ENCODE results near the gene SEC11A.
"Not testable (repeated sequence)": the region's sequence is repeated elsewhere in the genome, so short reads cannot be mapped to it uniquely, and the experiment has no call there.

Gene SEC11A

DNA sequence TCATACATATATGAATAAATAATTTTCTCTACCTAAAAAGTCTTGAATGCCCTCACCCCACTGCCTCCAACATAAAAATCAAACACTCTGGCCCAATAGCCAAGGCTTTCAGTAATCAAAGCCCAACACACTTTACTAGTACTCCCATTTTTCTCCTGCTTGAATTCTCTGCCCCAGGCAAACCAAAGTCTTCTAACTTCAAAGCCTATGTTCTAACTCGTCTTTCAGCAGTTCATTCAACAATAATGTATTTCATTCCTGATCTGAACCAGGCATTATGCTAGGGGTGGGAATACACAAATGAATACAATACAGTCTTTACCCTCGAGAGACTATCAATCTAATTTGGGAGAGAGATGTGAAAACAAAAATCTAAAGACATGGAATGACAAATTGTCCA is 21.1 kb upstream of the SEC11A start:
- no peak for DNase-seq (ENCODE audit: low read depth)

DNA sequence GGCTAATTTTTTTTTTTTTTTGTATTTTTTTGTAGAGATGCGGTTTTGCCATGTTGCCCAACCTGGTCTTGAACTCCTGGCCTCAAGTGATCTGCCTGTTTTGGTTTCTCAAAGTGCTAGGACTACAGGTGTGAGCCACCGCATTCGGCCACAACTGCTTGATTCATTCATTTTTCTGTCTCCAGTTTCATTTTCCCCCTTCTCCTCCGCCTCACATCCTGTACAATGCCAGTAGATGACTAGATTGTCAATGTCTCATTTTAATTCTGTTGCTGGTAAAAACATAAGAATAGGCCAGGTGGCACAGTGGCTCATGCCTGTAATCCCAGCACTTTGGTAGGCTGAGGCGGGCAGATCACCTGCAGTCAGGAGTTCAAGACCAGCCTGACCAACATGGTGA is 20.4 kb upstream of the SEC11A start:
- DNase-seq (ENCODE audit: low read depth): peak; percentile 51

DNA sequence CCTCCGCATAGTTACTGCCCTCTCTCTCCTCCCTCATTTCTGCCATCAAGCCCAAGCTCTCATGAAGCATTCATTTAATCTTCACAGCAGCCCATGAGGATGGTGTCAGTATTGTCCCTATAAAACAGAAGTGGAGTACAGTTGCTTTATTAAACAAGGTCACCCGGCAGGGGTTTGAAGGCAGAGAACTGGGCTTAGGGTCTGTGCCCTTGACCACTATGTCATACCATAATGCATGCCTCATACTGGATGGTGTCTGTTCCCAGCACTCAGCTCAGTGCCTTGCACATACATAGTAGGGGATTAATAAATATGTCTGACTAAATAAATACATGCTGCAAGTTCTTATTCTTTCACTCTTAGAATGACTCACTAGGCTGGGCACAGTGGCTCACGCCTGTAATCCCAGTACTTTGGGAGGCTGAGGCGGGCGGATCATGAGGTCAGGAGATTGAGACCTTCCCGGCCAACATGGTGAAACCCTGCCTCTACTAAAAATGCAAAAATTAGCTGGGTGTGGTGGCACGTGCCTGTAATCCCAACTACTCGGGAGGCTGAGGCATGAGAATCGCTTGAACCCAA is 19.6 kb upstream of the SEC11A start:
- DNase-seq (ENCODE audit: low read depth): not testable (repeated sequence)

DNA sequence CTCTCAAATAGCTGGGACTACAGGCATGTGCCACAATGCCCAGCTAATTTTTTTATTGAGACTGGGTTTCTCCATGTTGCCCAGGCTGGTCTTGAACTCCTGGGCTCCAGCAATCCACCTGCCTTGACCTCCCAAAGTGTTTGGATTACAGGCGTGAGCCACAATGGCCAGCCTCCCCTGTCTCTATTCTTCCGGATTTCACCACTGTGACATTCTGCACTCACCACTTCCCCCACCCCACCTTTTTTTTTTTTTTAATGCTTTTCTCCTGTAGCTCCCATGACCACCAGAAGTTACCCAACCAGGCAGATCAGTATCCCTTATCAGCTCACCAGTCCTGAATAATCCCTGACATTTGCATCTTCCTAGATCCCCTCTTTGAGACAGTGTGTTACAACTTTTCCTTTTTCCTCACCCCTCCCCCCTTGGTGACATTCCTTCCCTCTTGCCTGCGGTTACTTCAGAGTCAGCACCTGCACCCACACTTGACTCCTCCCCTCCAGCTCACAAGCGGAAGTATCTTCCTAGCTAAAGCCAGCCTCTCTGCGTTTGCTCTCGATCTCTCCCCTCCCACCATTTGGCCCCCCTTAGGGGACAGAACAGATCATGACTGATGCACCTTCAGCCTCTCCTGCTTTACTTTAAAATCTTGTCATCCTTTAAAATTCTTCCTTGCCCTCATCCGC is 19.0 kb upstream of the SEC11A start:
- peak; percentile 67 for DNase-seq (ENCODE audit: low read depth)

DNA sequence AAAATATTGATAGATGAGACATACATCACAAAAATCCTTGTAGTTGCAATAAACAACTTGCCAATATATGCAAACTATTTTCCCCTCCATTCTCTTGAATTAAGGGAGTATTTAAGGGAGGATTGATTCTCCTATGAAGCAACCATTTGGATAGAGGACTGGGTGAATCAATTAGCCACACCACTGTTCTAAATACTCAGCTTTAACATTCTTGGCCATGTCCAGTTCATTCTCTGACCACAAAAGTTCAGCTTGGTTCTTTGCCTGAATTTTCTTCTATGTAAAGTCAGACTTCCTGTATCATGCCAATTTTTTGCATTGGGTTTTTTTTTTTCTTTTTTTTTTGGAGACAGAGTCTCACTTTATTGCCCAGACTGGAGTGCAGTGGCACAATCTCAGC is 15.8 kb upstream of the SEC11A start:
- no peak for DNase-seq (ENCODE audit: low read depth)

DNA sequence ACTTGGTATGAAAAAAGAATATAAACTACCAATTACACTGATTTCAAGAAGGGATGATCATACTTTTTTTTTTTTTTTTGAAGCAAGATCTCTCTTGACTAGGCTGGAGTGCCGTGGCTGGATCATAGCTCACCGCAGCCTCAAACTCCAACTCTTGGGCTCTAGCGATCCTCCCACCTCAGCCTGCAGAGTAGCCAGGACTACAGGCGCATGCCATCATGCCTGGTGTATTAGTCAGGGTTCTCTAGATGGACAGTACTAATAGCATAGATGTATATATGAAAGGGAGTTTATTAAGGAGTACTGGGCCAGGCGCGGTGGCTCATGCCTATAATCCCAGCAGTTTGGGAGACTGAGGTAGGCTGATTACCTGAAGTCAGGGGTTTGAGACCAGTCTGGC is 11.5 kb upstream of the SEC11A start:
- DNase-seq (ENCODE audit: low read depth): no peak

DNA sequence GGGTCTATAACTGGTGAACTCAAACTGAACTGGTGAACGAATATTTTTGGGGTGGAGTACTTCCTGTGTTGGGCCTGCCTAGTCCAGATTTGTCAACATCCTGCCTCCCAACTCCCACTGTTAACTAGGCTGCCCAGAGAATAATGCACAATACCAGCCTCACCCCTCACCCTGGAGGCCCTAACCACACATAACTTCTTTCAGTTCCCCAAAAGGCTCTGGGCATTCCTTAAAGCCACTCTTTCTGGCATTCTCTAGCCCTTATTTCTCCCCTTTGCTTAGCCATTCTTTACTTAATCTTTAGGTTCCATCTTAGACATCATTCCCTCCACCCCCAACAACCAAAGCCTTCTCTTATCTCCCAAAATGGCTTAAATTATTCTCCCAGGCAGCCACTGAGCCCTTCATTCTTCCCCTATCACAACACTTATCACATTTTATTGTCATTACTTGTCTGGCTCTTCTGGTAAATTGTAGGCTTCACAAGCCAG is 9.1 kb upstream of the SEC11A start:
- no peak for DNase-seq (ENCODE audit: low read depth)

DNA sequence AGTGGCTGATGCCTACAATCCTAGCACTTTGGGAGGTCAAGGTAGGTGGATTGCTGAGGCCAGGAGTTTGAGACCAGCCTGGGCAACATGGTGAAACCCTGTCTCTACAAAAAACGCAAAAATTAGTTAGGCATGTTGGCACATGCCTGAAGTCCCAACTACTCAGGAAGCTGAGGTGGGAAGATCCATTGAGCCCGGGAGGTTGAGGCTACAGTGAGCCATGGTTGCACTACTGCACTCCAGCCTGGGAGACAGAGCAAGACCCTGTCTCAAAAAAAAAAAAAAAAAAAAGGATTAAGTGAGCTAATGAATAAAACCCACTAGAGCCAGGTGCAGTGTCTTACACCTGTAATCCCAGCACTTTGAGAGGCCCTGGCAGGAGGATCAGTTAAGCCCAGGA is 6.7 kb upstream of the SEC11A start:
- DNase-seq (ENCODE audit: low read depth): no peak

DNA sequence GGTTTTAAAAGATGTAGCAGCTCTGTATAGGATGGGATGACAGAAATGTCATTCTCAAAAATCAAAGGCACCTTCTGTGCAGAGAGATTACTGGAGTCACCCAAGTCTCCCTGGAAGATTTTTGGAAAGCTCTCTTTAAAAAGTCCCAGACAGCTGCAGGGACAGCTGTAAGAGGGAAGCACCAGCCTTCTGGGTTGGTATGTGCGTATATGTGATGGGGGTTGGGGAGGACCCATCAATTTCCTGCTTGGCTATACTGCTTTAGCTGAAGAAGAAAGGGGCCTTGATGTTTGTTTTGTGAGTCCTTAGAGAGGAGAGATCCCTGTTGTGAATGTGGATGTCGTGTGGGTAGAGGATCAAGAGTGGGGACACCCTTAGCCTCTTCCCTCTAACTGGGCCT is 5.4 kb upstream of the SEC11A start:
- DNase-seq (ENCODE audit: low read depth): no peak

DNA sequence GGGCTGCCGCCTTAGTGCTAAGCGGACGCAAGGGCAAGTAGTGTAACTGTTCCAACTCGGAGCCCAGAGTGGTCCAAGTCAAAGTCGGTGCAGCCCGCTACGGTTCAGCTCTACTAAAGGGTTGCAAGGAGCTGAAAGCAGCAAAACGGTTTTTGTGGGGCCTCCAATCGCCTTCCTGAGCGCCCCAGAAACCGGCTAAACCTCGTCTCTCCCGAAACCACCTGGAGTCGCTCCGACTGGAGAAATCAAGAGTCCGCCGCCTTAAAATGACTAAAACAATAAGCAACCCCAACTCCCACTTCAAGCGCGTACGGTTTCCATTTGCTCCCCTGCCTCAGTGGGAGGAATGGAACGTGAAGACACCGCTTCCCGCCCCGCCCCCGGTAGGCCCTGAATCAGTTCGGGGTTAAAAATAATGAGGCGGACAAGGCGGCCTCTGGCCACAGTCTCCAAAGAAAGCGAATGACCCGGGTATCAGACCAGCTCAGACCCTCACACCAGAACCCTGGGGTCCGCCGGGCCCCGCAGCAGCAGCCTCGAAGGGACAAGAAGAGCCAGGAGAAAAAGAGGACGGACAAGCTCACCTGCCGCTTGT is 401 bp downstream of the SEC11A start:
- peak; percentile 25 for DNase-seq (ENCODE audit: low read depth)

DNA sequence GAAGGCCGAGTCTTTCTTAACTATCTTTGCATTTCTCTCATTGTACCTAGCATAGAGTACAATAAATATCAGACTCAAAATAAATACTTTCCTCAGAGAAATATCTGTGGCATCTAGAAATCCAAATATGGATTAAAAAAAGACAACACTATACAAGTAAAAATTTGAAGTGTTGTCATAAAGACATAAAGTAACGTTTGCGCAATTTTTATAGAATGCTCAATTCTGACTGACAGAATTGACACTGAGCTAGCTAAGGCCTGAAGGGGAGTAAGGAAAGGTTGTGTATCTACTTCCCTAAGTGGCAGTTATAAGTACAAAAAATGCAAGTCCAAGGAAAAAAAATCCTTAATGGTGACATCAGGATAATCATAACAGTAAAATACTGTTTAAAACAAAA is 1.1 kb downstream of the SEC11A start:
- DNase-seq (ENCODE audit: low read depth): no peak

DNA sequence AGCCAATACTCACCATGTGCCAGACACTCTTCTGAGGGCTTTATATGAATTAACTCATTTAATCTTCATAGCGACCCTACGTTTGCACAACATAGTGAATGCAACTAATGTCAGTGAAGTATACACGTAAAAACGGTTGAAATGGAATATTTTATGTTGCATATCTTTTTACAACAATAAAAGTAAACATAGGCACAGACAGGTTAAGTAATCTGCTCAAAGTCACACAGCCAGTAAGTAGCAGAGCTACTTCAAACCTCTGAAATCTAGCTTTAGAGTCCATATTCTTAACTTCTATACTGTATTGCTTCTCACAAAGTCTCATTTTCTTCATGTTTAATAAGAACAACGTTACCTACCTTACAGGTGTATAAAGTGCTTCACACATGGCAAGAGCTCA is 1.6 kb downstream of the SEC11A start:
- no peak for DNase-seq (ENCODE audit: low read depth)

DNA sequence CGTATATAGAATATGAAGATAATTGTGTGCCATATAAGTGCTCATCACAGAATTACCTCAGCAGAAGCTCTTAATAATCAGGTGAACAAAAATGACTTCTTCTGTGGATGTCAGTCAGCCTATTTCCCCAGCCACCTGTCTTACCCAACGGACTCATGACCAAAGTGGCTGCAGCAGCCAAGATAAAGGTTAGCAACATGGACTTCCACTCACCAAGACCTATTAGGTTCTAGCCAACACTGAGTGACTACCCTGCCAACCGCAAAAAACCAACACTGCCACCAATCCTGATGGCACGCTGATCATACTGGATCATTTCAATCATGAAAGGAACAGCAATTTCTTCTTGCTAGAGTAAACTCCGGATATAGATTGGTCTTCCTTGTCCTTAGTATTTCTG is 12.1 kb downstream of the SEC11A start:
- no peak for DNase-seq (ENCODE audit: low read depth)

DNA sequence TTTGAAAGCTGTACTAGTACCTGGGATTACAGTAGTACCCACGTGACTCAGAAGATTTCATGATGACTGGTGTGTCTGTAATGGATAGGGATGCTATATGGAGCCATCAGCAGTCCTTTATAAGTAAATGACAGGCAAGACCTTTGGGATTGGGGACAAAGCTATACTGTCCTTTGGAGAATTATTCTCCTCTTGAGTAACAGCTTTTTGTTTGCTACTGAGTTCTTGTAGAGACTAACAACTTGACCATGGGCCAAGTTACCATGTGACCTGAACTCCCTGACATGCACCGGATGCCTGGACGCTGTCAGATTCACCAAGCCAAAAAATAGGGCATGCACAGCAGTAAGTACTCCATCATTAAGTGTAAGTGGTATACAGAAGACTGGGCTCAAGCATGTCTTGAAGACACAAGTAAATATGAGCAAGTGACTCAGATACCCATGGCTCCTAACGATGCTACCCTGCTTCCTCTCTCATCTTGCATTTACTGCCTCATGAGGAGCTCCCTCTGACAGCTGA is 12.9 kb downstream of the SEC11A start:
- no peak for DNase-seq (ENCODE audit: low read depth)

DNA sequence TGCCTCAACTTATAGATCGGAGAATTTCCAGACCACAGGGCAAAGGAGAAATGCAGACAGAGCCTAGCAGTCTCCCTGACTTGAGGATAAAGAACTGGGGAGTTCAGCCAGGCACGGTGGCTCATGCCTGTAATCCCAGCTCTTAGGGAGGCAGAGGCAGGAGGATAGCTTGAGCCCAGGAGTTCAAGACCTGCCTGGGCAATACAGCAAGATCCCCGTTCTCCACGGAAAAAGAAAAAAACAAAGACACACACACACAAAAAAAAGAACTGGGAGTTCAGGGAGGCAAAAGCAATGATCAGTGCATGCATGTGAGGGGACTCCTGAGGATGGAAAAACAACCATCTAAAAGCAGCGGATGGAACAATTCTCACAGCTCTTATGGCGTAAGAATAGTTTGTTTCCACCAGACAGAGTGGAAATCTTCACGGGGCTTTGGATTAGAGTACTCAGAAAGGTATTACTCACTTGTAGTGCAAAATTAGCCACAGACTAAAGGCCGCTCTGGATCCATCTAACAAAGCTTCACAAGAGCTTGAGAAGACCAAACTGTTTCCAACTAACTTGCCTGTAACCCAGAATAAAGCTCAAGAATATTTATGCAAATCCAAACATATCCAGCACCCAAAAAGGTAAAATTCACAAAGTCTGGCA is 16.3 kb downstream of the SEC11A start:
- peak; percentile 14 for DNase-seq (ENCODE audit: low read depth)

DNA sequence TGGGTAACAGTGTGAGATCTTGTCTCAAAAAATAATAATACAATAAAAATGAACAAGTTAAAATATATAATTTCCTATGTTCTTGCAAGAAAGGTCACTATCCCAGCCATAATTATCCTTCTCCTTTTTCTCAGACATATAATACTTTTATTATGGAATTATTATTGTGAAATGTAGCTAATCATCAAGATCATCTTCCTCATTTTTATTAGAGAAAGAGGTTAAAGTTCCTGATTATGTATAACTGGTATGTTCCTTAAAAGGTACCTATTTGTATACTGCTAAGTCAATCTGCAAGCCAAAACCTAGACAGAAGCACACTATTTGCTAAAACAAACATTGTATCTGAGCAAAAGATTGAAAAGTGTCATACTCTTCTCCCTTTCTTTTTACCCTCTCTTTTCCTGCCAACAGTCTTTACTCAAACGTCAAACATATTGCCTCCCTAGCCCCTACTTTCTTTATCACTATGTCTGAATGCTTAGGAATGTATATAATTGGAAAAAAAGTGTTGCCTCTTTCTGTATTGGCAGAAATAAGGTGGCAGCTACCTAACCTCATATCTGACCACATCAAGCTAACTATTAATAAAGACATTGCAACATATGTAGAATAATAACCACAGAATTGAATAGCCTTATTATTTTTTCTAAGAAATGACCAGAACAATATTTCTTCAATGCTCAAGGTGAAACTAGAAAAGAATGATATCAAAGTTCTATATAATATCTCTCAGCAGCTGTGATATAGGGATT is 18.5 kb downstream of the SEC11A start:
- DNase-seq (ENCODE audit: low read depth): no peak

DNA sequence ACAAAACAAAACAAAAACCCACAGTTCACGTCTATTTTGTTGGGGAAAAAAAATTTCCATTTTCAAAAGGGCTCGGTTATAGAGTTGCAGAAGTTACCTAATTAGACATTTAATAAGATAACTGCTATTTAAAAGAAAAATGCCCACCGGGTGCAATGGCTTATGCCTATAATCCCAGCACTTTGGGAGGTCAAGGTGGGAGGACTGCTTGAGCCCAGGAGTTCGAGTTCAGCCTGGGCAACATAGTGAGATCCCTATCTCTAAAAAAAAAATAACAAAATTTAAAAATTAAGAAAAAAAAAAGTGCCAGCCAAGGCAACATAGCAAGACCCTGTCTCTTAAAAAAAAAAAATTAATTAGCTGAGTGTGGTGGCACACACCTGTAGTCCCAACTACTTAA is 19.2 kb downstream of the SEC11A start:
- no peak for DNase-seq (ENCODE audit: low read depth)

DNA sequence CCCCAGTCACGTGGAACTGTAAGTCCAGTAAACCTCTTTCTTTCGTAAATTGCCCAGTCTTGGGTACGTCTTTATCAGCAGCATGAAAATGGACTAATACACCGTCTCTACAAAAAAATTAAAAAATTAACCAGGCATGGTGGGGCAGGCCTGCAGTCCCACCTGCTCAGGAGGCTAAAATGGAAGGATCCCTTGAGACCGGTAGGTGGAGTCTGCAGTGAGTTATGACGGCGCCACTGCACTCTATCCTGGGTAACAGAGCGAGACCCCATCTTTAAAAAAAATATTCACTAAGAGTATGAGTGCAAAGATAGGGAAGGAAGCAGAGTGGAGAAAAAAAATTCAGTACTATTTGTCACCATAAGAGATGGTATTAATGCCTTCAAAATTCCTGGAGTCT is 25.6 kb downstream of the SEC11A start:
- DNase-seq (ENCODE audit: low read depth): no peak

DNA sequence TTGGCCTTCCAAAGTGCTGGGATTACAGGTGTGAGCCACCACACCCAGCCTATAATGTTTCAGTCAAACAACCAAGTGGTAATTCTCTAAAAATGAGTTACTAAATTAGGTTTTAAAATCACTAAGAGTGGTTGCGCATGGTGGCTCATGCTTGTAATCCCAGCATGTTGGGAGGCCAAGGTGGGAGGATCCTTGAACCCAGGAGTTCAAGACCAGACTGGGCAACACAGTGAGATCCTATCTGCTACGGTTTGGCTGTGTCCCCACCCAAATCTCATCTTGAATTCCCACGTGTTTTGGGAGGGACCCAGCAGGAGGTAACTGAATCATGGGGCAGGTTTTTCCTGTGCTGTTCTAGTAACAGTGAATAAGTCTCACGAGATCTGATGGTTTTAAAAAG is 26.1 kb downstream of the SEC11A start:
- DNase-seq (ENCODE audit: low read depth): no peak

DNA sequence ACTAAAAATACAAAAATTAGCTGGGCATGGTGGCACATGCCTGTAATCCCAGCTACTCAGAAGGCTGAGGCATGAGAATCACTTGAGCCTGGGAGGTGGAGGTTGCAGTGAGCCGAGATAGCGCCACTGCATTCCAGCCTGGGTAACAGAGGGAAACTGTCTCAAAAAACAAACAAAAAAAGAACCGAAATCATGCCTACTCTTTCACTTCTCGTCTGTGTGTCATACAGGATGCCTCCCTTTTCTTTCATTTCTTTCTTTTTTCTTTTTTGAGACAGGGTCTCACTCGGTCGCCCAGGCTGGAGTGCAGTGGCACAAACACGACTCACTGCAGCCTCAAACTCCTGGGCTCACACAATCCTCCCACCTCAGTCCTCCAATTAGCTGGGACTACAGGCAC is 29.5 kb downstream of the SEC11A start:
- DNase-seq (ENCODE audit: low read depth): not testable (repeated sequence)

DNA sequence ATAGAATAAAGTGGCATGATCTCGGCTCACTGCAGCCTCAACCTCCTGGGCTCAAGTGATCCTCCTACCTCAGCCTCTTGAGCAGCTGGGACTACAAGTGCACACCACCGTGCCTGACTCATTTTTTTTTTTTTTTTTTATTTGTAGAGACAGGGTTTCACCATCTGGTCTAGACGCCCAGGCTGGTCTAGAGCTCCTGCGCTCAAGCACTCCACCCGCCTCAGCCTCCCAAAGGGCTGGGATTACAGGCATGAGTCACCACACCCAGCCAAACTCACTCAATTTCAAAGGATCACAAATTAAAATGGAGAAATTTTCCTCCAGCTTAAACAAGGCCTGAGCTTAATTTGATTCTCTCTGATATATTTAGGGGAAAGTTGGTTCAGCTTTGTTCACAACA is 30.6 kb downstream of the SEC11A start:
- no peak for DNase-seq (ENCODE audit: low read depth)

DNA sequence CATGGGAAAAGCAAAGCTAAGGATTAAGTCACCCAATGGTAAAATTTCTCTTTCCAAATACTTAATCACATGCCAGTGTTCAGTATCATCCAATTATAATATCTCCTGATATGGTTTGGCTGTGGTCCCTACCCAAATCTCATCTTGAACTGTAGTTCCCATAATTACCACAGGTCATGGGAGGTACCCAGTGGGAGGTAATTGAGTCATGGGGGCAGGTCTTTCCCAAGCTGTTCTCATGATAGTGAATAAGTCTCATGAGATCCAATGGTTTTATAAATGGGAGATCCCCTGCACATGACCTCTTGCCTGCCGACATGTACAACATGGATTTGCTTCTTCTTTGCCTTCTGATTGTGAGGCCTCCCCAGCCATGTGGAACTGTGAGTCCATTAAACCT is 31.8 kb downstream of the SEC11A start:
- DNase-seq (ENCODE audit: low read depth): no peak

Data from stimulated activated CD4-positive, alpha-beta T cell treated with anti-CD3 and anti-CD28 coated beads, Interleukin-2, amount 100 ng/mL, for 4 hours (primary cell).